Lower leg skin (tissue), 4 donors: ENCODE data around the gene ZCCHC24. TPM values are rescaled to one million over a fixed set of nuclear protein-coding genes. Genes with fewer than 3 reads are reported as not detected.

Source experiments
- DNase-seq, 2 donors: peaks; one replicate each; pipeline ENCODE4 v3.0.0-alpha.2; 2019; ENCODE audit warnings: low spot score in 2 of 2
- H3K4me3 ChIP-seq: fragments of 200-600 bp; sonication (generic); 2 replicates; pipeline ENCODE4 v1.5.1; 2017; ENCODE audit warnings: mild to moderate bottlenecking, low read depth; ENCODE audit not compliant: poor library complexity, severe bottlenecking
- POLR2A ChIP-seq, 2 donors: fragments of 450-650 bp; IDR thresholded peaks; one replicate each; pipeline ENCODE4 v1.6.1; 2016 to 2017; ENCODE audit warnings: antibody characterized with exemption in 2 of 2, mild to moderate bottlenecking in 1 of 2, moderate library complexity in 1 of 2
- WGBS, 2 donors: methylation state at CpG; one replicate each; pipeline ENCODE4 v1.1.5; 2018; 5-methylcytosine and 5-hydroxymethylcytosine counted together
- intact Hi-C: fragments of 100-400 bp; cut with DNase I; formaldehyde crosslinking; loops from one replicate; pipeline ENCODE4 v1.15.0; 2023; ENCODE audit warnings: low total_unique reads
- total RNA-seq, 4 donors: library from RNA; depleted of rRNA; stranded (reverse); fragments of >200 nt; gene quantifications; one replicate each; pipeline ENCODE4 v1.1.0, GENCODE V29; 2016
- TF ChIP-seq, protein P1 (sequence below), 3 donors: fragments of 450-650 bp; IDR thresholded peaks; one replicate each; pipeline ENCODE4 v1.5.1; 2016; ENCODE audit warnings: antibody characterized with exemption in 3 of 3, mild to moderate bottlenecking in 3 of 3, moderate library complexity in 2 of 3

The ZCCHC24 gene
- total RNA-seq, 4 donors from 2014 or later, result 9.9 to 16.8 (median 13.1) TPM

DNA sequence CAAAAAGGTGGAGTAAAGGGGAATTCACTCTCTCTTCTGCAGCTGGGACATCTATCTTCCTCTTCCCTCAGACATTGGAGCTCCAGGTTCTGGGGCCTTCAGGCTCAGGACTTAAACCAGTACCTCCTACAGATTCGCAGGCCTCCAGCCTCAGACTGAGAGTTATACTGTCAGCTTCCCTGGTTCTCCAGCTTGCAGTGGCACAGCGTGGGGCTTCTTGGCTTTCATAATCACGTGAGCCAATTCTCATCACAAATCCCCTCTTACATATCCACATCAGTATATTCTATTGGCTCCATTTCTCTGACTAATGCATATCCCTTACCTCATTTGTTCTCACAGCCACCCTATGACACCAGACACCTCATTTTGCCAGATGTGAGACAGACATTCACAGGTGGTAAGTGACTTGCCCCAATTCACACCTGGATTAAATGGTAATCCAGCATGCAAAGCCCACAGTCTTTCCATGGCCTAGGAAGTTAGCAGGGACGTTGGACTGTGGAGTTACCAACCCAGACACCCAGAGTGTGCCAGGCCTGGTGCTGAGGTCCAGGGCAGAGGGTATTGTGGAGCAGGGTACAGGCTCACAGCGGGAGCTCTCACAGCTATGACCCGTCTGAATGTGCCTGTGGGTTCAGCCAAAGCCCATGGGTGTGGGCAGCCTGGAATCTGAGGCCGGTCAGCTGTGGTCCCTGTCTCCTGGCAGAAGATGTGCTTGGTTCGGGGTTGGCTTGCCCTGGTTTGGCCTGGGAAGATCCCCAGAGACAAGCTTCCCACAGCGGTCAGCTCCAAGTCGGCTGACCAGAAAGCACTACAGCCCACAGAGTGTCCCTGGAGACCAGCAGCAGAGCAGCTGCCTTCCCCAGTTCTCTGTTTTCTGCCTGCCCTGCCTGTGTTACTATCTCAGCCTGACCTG is 18.4 kb upstream of the ZCCHC24 start:
- intact Hi-C loops, result no loop called here
- TF ChIP-seq, protein P1, sequence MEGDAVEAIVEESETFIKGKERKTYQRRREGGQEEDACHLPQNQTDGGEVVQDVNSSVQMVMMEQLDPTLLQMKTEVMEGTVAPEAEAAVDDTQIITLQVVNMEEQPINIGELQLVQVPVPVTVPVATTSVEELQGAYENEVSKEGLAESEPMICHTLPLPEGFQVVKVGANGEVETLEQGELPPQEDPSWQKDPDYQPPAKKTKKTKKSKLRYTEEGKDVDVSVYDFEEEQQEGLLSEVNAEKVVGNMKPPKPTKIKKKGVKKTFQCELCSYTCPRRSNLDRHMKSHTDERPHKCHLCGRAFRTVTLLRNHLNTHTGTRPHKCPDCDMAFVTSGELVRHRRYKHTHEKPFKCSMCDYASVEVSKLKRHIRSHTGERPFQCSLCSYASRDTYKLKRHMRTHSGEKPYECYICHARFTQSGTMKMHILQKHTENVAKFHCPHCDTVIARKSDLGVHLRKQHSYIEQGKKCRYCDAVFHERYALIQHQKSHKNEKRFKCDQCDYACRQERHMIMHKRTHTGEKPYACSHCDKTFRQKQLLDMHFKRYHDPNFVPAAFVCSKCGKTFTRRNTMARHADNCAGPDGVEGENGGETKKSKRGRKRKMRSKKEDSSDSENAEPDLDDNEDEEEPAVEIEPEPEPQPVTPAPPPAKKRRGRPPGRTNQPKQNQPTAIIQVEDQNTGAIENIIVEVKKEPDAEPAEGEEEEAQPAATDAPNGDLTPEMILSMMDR (IDR thresholded peaks at IDR 0.05), result no peak
- TF ChIP-seq POLR2A (IDR thresholded peaks at IDR 0.05), result no peak
- H3K4me3 ChIP-seq, result no peak overlapping the region
- DNase-seq, result peak in 1 of 2 donors; percentile 83
- WGBS, 2 donors, result 70 to 82% methylated on average over 9 of the region's 10 CpGs

DNA sequence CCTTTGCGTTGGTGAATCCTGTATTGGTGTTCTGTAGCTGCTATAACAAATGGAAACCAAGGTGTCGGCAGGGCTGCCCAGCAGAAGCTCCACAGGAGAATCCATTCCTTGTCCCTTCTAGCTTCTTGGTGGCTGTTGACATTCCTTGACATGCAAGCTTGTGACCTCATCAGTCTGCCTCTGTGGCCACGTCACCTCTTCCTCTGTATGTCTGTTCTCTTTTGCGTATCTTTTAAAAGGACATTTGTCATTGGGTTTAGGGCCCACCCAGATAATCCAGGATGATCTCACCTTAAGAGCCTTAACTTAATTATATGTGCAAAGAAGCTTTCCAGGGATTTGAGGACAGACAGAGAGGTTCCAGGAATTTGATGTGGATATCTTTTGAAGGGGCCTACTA is 15.3 kb upstream of the ZCCHC24 start:
- no peak overlapping the region for H3K4me3 ChIP-seq
- WGBS, 2 donors, result 95 to 97% methylated on average over 4 of the region's 4 CpGs
- no peak for TF ChIP-seq POLR2A (IDR thresholded peaks at IDR 0.05)
- no peak for DNase-seq
- intact Hi-C loops, result no loop called here

DNA sequence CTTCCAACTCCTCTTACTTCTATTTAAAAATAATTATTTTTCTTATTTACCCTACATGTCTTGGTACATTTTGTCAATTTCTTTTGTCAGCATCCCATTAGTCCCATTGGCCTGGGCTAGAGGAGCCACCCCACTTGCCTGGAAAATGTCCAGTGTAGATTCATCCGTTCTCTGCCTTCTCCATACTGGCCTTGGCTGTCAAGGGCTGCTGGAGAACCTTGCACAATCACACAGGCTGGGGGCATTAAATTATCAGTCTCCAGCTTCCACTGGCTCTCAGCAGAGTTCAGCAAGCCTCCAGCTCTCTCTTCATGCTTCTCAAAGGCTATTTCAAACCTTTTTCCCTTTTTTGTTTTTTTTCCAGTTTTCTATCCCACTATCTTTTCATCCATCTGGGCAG is 13.8 kb upstream of the ZCCHC24 start:
- no peak for TF ChIP-seq POLR2A (IDR thresholded peaks at IDR 0.05)
- TF ChIP-seq, protein P1 (IDR thresholded peaks at IDR 0.05), result no peak
- intact Hi-C loops, result no loop called here
- peak in 1 of 2 donors; percentile 68 for DNase-seq
- no peak overlapping the region for H3K4me3 ChIP-seq
- 42 to 57% methylated on average over 1 of the region's 1 CpG for WGBS, 2 donors

DNA sequence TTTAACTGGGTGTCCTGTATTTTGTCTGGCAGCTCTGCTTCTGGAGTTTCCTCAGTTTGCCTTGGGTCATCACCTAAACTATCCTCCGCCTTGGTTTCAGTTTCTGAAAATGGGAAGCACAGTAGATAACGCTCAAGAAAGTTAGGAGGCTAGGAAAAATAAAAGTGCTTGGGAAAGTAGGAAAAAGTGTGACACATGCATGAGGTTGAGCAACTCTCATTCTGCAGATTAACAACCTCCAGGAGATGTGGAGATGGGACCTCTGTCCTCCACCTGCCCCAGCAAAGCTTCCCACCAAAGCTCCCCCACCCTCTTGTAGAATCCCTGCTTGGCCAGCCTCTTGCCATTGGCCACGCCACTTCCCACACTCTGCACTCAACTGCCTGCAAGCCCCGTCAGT is 13.1 kb upstream of the ZCCHC24 start:
- TF ChIP-seq, protein P1 (IDR thresholded peaks at IDR 0.05), result no peak
- no peak for TF ChIP-seq POLR2A (IDR thresholded peaks at IDR 0.05)

DNA sequence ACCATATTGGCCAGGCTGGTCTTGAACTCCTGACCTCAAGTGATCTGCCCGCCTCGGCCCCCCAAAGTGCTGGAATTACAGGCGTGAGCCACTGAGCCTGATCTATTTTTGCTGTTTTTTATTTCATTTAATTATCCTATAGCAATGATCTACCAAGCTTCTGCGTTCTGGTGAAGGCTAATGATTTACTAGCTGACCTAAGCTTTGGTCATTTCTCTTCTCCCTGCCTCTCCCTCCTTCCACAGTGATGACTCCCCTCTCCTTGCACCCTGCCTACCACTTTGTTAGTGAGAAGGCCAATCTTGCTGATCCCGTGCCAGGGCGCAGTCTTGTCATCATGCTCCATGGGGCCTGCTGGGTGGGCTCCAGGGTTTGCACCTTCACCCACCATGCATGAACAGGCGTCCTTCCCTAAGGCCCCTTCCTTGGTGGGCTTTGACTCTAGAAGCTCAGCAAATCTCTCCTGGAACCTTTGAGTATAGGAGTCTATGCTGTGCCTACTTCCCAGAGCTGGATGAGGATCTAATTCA is 11.9 kb upstream of the ZCCHC24 start:
- TF ChIP-seq, protein P1 (IDR thresholded peaks at IDR 0.05), result no peak
- TF ChIP-seq POLR2A (IDR thresholded peaks at IDR 0.05), result no peak
- intact Hi-C loops, result no loop called here
- H3K4me3 ChIP-seq, result no peak overlapping the region
- 81 to 92% methylated on average over 7 of the region's 7 CpGs for WGBS, 2 donors
- peak in 1 of 2 donors; percentile 75 for DNase-seq

More for the DNA sequence above, 13.1 kb upstream of the ZCCHC24 start:
- 93 to 96% methylated on average over 4 of the region's 4 CpGs for WGBS, 2 donors
- intact Hi-C loops, result no loop called here
- peak in 1 of 2 donors; percentile 29 for DNase-seq
- no peak overlapping the region for H3K4me3 ChIP-seq

DNA sequence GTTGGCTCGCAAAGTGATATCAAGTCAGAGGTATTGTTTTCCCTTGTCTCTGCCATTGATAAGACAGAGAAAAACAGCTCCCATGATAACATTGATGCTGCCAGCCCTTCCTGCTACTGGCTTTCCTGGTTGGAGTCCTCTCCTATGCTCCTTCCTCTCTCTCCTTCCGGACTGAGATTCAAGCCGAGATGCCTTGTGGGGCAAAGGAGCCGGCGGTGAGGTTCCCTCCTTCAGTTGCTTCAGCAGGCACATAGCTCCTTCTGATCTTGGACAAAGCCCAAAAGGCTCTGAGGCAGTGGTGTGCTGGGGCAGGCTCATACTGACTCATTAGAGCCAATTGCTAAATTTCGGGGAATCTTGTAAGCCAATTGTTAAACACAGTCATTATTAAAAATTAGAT is 8.8 kb upstream of the ZCCHC24 start:
- 22 to 29% methylated on average over 6 of the region's 6 CpGs for WGBS, 2 donors
- peak in 1 of 2 donors; percentile 87 for DNase-seq
- H3K4me3 ChIP-seq, result no peak overlapping the region
- TF ChIP-seq, protein P1 (IDR thresholded peaks at IDR 0.05), result no peak
- no peak for TF ChIP-seq POLR2A (IDR thresholded peaks at IDR 0.05)
- intact Hi-C loops, result no loop called here
